WTC11 (cell line): ENCODE results near the gene PRR15. TPM values are rescaled to one million over a fixed set of nuclear protein-coding genes. Genes with fewer than 3 reads are reported as not detected.

ENCODE experiments used
- ATAC-seq: fragments of 200-7000 bp; cut with Tn5 transposase; 2 replicates; pipeline ENCODE4 v1.10.0; 2021; ENCODE audit warnings: mild to moderate bottlenecking, moderate library complexity
- CTCF ChIA-PET: fragments of 300-600 bp; sonication (Branson Sonifier 250); formaldehyde crosslinking; loops from one replicate; lab custom pipeline; 2021; ENCODE audit warnings: antibody characterized with exemption; lab: Charles Lee
- POLR2A ChIA-PET: fragments of 350-600 bp; sonication (Branson Sonifier 250); formaldehyde crosslinking; loops from one replicate; lab custom pipeline; 2021; ENCODE audit warnings: antibody characterized with exemption; lab: Charles Lee
- DNase-seq: peaks from one replicate; pipeline ENCODE4 v3.0.0; 2021; ENCODE audit warnings: low spot score
- H3K27ac Mint-ChIP-seq: 2 replicates; pipeline ENCODE4 v1.8.0; 2021; ENCODE audit warnings: mixed read lengths
- H3K27me3 Mint-ChIP-seq: 2 replicates; pipeline ENCODE4 v1.8.0; 2021; ENCODE audit warnings: low read depth, mild to moderate bottlenecking, moderate library complexity, mixed read lengths
- H3K36me3 Mint-ChIP-seq: 2 replicates; pipeline ENCODE4 v1.8.0; 2021; ENCODE audit warnings: mixed read lengths
- H3K4me1 Mint-ChIP-seq: 2 replicates; pipeline ENCODE4 v1.8.0; 2022; ENCODE audit warnings: mixed read lengths
- H3K4me3 Mint-ChIP-seq: 2 replicates; pipeline ENCODE4 v1.8.0; 2021; ENCODE audit warnings: mild to moderate bottlenecking, moderate library complexity, mixed read lengths
- H3K9me3 Mint-ChIP-seq: 2 replicates; pipeline ENCODE4 v1.8.0; 2021; ENCODE audit warnings: mixed read lengths
- CREM ChIP-seq: sonication (generic); formaldehyde crosslinking; IDR thresholded peaks from 2 replicates; pipeline ENCODE4 v1.8.1; 2022; ENCODE audit warnings: mild to moderate bottlenecking, missing genetic modification reagents, moderate library complexity
- E2F4 ChIP-seq: sonication (generic); formaldehyde crosslinking; IDR thresholded peaks from 2 replicates; pipeline ENCODE4 v1.8.1; 2022; ENCODE audit warnings: low read depth, mild to moderate bottlenecking, moderate library complexity, missing genetic modification reagents, borderline replicate concordance
- ETV6 ChIP-seq: sonication (generic); formaldehyde crosslinking; IDR thresholded peaks from 2 replicates; pipeline ENCODE4 v1.8.1; 2022; ENCODE audit warnings: mild to moderate bottlenecking, missing genetic modification reagents
- FOXJ3 ChIP-seq: sonication (generic); formaldehyde crosslinking; IDR thresholded peaks from 2 replicates; pipeline ENCODE4 v1.9.0; 2021; ENCODE audit warnings: missing genetic modification reagents, mild to moderate bottlenecking, borderline replicate concordance
- FOXK1 ChIP-seq: sonication (generic); formaldehyde crosslinking; IDR thresholded peaks from 2 replicates; pipeline ENCODE4 v1.8.0; 2022; ENCODE audit warnings: mild to moderate bottlenecking, moderate library complexity, missing genetic modification reagents
- GRHL2 ChIP-seq: fragments of 250-450 bp; sonication (Bioruptor Pico); IDR thresholded peaks from 2 replicates; pipeline ENCODE4 v1.8.0; 2022; ENCODE audit warnings: mild to moderate bottlenecking, moderate library complexity; ENCODE audit not compliant: insufficient replicate concordance, severe bottlenecking
- HMGXB4 ChIP-seq: sonication (generic); formaldehyde crosslinking; IDR thresholded peaks from 2 replicates; pipeline ENCODE4 v1.8.1; 2023; ENCODE audit warnings: mild to moderate bottlenecking, moderate library complexity, missing genetic modification reagents
- IRF1 ChIP-seq: sonication (generic); formaldehyde crosslinking; IDR thresholded peaks from 2 replicates; pipeline ENCODE4 v1.8.0; 2023; ENCODE audit warnings: missing genetic modification reagents
- NR2C2 ChIP-seq: sonication (generic); formaldehyde crosslinking; IDR thresholded peaks from 2 replicates; pipeline ENCODE4 v1.8.0; 2022; ENCODE audit warnings: mild to moderate bottlenecking, missing genetic modification reagents
- NR3C1 ChIP-seq: sonication (generic); formaldehyde crosslinking; conservative IDR thresholded peaks from 2 replicates; pipeline ENCODE4 v1.8.1; 2023; ENCODE audit warnings: low read depth, mild to moderate bottlenecking, missing genetic modification reagents
- PRDM15 ChIP-seq: sonication (generic); formaldehyde crosslinking; IDR thresholded peaks from 2 replicates; pipeline ENCODE4 v1.8.0; 2022; ENCODE audit warnings: missing genetic modification reagents
- PRRX2 ChIP-seq: fragments of 250-450 bp; sonication (Bioruptor Pico); IDR thresholded peaks from 2 replicates; pipeline ENCODE4 v1.8.0; 2021; ENCODE audit warnings: mild to moderate bottlenecking
- TEAD1 ChIP-seq: sonication (generic); formaldehyde crosslinking; IDR thresholded peaks from 2 replicates; pipeline ENCODE4 v1.8.0; 2022; ENCODE audit warnings: mild to moderate bottlenecking, missing genetic modification reagents
- TP53 ChIP-seq: sonication (generic); formaldehyde crosslinking; IDR thresholded peaks from 2 replicates; pipeline ENCODE4 v1.8.1; 2023; ENCODE audit warnings: mild to moderate bottlenecking, missing genetic modification reagents
- ZNF232 ChIP-seq: sonication (generic); formaldehyde crosslinking; IDR thresholded peaks from 2 replicates; pipeline ENCODE4 v1.8.0; 2022; ENCODE audit warnings: mild to moderate bottlenecking, missing genetic modification reagents
- ZNF423 ChIP-seq: fragments of 250-450 bp; sonication (Bioruptor Pico); IDR thresholded peaks from 2 replicates; pipeline ENCODE4 v2.1.2; 2022; ENCODE audit warnings: mild to moderate bottlenecking, moderate library complexity
- ZSCAN18 ChIP-seq: fragments of 250-450 bp; sonication (Bioruptor Pico); IDR thresholded peaks from 2 replicates; pipeline ENCODE4 v2.1.2; 2022; ENCODE audit warnings: mild to moderate bottlenecking, moderate library complexity
- total RNA-seq: library from RNA; stranded (reverse); gene quantifications from 3 replicates; pipeline ENCODE4 v1.2.3, GENCODE V29; 2021
- TF ChIP-seq, protein P1 (sequence below): sonication (generic); formaldehyde crosslinking; IDR thresholded peaks from 2 replicates; pipeline ENCODE4 v1.8.0; 2022; ENCODE audit warnings: mild to moderate bottlenecking, missing genetic modification reagents
- TF ChIP-seq, protein P2 (sequence below): sonication (generic); formaldehyde crosslinking; IDR thresholded peaks from 2 replicates; pipeline ENCODE4 v1.8.1; 2022; ENCODE audit warnings: low read depth, missing genetic modification reagents, borderline replicate concordance
- TF ChIP-seq, protein P3 (sequence below): fragments of 250-450 bp; sonication (Bioruptor Pico); IDR thresholded peaks from 2 replicates; pipeline ENCODE4 v1.8.0; 2021; ENCODE audit warnings: mild to moderate bottlenecking

The PRR15 gene
- total RNA-seq, 1 experiment from 2014 or later = 21.2 TPM

DNA sequence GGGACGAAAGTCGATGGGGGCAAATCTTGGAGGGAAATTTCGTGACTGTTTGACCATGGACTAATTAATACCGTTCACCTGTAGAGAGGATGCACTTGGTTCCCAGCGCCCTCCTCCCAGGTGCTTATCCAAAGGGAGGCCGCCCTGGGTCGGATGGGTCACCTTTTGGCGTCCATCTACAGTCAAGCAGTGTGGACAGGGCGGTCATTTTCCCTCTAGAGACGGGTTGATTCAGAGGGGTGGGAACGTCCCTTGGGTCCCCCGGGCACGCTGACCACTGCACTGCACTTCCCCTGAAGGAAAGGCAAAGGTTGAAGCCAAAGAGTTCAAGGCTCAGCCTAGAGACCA is 2.0 kb downstream of the PRR15 start:
- ChIA-PET POLR2A (no interaction called here), CTCF (interaction anchor here (1.0 kb wide), 1 partner anchor 376 kb away, joined by 3 read pairs; no protein-coding TSS in a partner anchor)
- ATAC-seq (no peak), DNase-seq (no peak)
- TF ChIP-seq, protein P1, sequence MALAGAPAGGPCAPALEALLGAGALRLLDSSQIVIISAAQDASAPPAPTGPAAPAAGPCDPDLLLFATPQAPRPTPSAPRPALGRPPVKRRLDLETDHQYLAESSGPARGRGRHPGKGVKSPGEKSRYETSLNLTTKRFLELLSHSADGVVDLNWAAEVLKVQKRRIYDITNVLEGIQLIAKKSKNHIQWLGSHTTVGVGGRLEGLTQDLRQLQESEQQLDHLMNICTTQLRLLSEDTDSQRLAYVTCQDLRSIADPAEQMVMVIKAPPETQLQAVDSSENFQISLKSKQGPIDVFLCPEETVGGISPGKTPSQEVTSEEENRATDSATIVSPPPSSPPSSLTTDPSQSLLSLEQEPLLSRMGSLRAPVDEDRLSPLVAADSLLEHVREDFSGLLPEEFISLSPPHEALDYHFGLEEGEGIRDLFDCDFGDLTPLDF (CRISPR knock-in tag) = no peak
- TF ChIP-seq FOXJ3 (CRISPR knock-in tag) (no peak), ZNF232 (CRISPR knock-in tag) (no peak), ZSCAN18 (no peak), CREM (CRISPR knock-in tag) (no peak), PRDM15 (CRISPR knock-in tag) (no peak), IRF1 (CRISPR knock-in tag) (no peak), NR3C1 (CRISPR knock-in tag) (no peak), ETV6 (no peak), ZNF423 (CRISPR knock-in tag) (no peak), HMGXB4 (CRISPR knock-in tag) (no peak), GRHL2 (CRISPR knock-in tag) (no peak), PRRX2 (CRISPR knock-in tag) (no peak), NR2C2 (CRISPR knock-in tag) (no peak), FOXK1 (CRISPR knock-in tag) (no peak), TEAD1 (CRISPR knock-in tag) (no peak), E2F4 (CRISPR knock-in tag) (no peak), TP53 (CRISPR knock-in tag) (no peak)
- TF ChIP-seq, protein P2, sequence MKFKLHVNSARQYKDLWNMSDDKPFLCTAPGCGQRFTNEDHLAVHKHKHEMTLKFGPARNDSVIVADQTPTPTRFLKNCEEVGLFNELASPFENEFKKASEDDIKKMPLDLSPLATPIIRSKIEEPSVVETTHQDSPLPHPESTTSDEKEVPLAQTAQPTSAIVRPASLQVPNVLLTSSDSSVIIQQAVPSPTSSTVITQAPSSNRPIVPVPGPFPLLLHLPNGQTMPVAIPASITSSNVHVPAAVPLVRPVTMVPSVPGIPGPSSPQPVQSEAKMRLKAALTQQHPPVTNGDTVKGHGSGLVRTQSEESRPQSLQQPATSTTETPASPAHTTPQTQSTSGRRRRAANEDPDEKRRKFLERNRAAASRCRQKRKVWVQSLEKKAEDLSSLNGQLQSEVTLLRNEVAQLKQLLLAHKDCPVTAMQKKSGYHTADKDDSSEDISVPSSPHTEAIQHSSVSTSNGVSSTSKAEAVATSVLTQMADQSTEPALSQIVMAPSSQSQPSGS (CRISPR knock-in tag) = no peak
- TF ChIP-seq, protein P3, sequence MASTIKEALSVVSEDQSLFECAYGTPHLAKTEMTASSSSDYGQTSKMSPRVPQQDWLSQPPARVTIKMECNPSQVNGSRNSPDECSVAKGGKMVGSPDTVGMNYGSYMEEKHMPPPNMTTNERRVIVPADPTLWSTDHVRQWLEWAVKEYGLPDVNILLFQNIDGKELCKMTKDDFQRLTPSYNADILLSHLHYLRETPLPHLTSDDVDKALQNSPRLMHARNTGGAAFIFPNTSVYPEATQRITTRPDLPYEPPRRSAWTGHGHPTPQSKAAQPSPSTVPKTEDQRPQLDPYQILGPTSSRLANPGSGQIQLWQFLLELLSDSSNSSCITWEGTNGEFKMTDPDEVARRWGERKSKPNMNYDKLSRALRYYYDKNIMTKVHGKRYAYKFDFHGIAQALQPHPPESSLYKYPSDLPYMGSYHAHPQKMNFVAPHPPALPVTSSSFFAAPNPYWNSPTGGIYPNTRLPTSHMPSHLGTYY (CRISPR knock-in tag) = no peak
- Mint-ChIP-seq H3K27me3 (peaks cover 20% of the 10 kb centered on the region), H3K36me3 (no peaks in the 10 kb centered on the region), H3K4me1 (peaks cover 64% of the 10 kb centered on the region), H3K4me3 (peak overlapping the region; percentile 90), H3K9me3 (no peaks in the 10 kb centered on the region), H3K27ac (no peak overlapping the region)
